Chondrocyte (in vitro differentiated cells): ENCODE results near the gene ZBED1. TPM values are rescaled to one million over a fixed set of nuclear protein-coding genes. Genes with fewer than 3 reads are reported as not detected.
A peak's percentile ranks its signal among the peaks of the same experiment; 100 is the strongest.

Experiments used
- DNase-seq: peaks from one replicate; pipeline ENCODE4 v3.0.0; 2021; ENCODE audit warnings: mixed read lengths, low spot score
- H3K27ac Mint-ChIP-seq: one replicate; pipeline ENCODE4 v1.8.0; 2021; ENCODE audit warnings: mild to moderate bottlenecking, moderate library complexity, mixed read lengths; ENCODE audit not compliant: unreplicated experiment
- H3K27me3 Mint-ChIP-seq: 2 replicates; pipeline ENCODE4 v1.8.0; 2021; ENCODE audit warnings: low read depth, mixed read lengths
- H3K36me3 Mint-ChIP-seq: 2 replicates; pipeline ENCODE4 v1.8.0; 2021; ENCODE audit warnings: low read depth, mixed read lengths
- H3K4me1 Mint-ChIP-seq: 2 replicates; pipeline ENCODE4 v1.8.0; 2021; ENCODE audit warnings: low read depth, mild to moderate bottlenecking, mixed read lengths
- H3K4me3 Mint-ChIP-seq: one replicate; pipeline ENCODE4 v1.8.0; 2021; ENCODE audit warnings: mild to moderate bottlenecking, moderate library complexity, mixed read lengths; ENCODE audit not compliant: unreplicated experiment
- H3K9me3 Mint-ChIP-seq: 2 replicates; pipeline ENCODE4 v1.8.0; 2021; ENCODE audit warnings: low read depth, mixed read lengths
- CTCF ChIP-seq: fragments of 200-600 bp; sonication (generic); IDR thresholded peaks from 2 replicates; pipeline ENCODE4 v1.5.0; 2021; ENCODE audit warnings: antibody characterized with exemption, mild to moderate bottlenecking, moderate library complexity
- total RNA-seq: library from RNA; stranded (reverse); gene quantifications from 3 replicates; pipeline ENCODE4 v1.2.1, GENCODE V29; 2021

Gene ZBED1
- total RNA-seq, 1 donor from 2014 or later = 40.1 TPM

DNA sequence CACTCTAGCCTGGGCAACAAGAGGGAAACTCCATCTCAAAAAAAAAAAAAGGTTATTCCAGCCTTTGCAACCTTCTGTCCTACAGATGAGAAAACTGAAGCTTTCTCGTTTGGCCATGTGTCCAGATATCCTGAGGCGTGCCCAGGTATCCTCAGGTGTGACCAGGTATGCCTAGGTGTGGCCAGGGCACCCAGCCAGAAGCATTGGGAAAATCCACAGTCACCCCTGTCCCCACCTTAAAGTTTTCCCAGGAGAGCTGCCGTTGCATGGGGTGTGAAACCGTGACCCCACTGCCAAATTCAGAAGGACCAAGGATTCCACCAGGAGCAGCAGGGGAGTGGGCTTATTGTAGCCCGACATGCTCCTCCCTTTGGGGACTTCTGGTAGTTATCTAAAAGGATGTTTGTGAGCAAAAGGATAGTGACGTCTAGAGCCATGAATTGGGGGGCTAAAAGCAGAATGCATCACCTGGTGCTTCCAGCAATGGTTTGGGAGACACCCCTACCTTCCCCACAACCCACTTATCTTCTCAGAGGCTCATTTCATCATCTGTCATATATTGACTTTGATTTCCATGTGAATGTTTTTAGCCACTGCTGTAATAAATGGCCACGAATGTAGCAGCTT lies 4.0 kb upstream of the ZBED1 start:
- no peaks in the 10 kb centered on the region for H3K9me3 Mint-ChIP-seq
- no peak for TF ChIP-seq CTCF
- peaks cover under 1% of the 10 kb centered on the region for H3K4me1 Mint-ChIP-seq
- H3K4me3 Mint-ChIP-seq = no peak overlapping the region
- H3K36me3 Mint-ChIP-seq = no peaks in the 10 kb centered on the region
- peaks cover 3% of the 10 kb centered on the region for H3K27me3 Mint-ChIP-seq
- DNase-seq = no peak
- H3K27ac Mint-ChIP-seq = no peak overlapping the region

DNA sequence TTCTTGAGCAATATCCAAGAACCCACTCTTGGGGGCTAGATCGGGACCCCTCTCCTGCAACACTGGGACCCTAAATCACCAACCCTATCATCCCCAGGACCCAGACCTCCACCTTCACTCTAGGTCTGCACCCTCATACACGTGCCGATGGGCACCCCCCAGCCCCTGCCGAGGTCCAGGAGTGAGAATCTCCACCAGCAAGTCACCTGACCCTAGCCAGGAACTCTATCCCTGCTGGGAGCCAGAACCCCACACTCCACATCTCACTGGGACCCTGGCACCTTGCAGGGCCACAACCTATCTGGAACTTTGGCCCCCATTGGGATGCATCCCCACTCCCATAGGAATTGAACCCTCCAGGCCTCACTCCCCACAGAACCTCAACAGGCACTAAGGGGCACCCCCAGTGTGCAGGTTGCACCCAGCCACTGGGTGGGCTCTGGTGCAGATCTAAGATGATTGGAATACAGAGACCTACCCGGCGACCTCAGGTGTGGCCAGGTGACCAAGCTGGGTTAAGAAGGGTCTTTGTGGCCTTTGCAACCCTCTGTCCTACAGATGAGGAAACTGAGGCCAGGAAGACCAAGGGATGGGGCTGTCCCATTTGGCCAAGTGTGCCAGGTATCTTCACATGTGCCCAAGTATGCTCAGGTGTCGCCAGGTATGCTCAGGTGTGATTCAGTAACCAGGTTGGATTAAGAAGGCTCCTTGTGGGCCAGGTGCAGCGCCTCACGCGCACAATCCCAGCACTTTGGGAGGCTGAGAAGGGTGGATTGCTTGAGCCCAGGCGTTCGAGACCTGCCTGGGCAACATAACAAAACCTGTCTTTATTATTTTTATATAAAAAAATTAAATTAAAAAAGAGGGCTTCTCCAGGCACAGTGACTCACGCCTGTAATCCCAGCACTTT lies 3.1 kb upstream of the ZBED1 start:
- TF ChIP-seq CTCF = no peak
- Mint-ChIP-seq H3K4me1 (peaks cover 10% of the 10 kb centered on the region), H3K27me3 (peaks cover 3% of the 10 kb centered on the region), H3K4me3 (no peak overlapping the region), H3K36me3 (no peaks in the 10 kb centered on the region), H3K9me3 (no peaks in the 10 kb centered on the region), H3K27ac (no peak overlapping the region)
- DNase-seq = no peak

DNA sequence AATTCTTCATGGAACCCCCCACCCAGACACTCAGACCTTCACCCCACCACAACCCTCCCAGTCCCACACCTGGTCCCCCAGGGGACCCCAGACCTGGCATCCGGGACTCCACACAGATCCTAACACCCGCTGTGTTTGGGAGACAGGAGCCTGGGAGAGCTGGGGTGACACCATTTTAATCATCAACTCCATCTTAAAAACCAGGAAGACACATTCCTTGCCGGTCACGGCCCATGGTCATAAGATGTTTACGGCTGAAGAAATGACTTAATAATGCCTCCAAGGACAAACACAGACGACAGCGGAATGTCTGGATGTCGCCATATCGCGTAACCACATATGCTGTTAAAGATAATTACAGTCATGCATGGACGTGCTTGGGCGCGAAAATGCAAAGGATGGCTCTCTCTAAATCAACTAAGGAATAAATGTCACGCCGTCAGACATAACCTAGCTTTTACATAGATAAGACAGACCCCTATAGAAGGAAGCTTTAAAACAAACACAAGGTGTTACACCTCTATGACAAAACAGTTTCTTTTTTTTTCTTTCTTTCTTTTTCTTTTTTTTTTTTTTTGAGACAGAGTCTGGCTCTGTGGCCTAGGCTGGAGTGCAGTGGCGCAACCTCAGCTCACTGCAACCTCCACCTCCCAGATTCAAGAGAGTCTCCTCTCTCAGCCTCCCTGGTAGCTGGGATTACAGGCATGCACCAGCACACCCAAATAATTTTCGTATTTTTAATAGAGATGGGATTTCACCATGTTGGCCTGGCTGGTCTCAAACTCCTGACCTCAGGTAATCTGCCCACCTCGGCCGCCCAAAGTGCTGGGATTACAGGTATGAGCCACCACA lies 2.1 kb upstream of the ZBED1 start:
- no peaks in the 10 kb centered on the region for H3K36me3 Mint-ChIP-seq

DNA sequence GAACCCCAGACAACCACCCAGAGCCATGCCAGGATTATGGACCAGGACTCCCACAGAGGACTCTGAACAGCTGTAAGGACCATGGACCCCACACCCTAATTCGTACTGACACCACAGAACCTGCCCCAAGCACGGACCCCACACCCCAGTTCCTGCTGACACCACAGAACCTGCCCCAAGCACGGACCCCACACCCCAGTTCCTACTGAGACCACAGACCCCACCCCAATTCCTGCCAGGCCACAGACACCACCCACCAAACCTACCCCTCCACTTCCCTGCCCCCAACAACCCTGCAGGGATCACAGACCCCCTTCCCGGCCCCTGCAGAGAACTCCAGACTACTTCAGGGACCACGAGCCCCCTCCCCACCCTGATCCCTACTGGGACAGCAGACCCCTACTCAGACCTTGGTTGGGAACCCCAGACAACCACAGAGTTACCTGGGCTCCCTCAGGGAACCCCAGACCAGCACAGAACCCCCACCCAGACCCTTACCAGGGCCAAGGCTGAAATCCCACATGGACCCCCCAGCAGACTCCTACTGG lies 1.4 kb upstream of the ZBED1 start:
- Mint-ChIP-seq H3K36me3 (no peaks in the 10 kb centered on the region), H3K27ac (peak overlapping the region; percentile 45), H3K4me3 (peak overlapping the region; percentile 49), H3K4me1 (peaks cover 27% of the 10 kb centered on the region), H3K27me3 (no peaks in the 10 kb centered on the region), H3K9me3 (no peaks in the 10 kb centered on the region)
- no peak for TF ChIP-seq CTCF
- no peak for DNase-seq

More for the DNA sequence above, 2.1 kb upstream of the ZBED1 start:
- Mint-ChIP-seq H3K4me3 (no peak overlapping the region), H3K27me3 (no peaks in the 10 kb centered on the region), H3K4me1 (peaks cover 20% of the 10 kb centered on the region), H3K27ac (no peak overlapping the region), H3K9me3 (no peaks in the 10 kb centered on the region)
- no peak for TF ChIP-seq CTCF
- no peak for DNase-seq
